H1 (cell line): ENCODE measurements around the gene YIF1B. TPM values are rescaled to one million over a fixed set of nuclear protein-coding genes. Genes with fewer than 3 reads are reported as not detected.
"Not testable (repeated sequence)": the region's sequence is repeated elsewhere in the genome, so short reads cannot be mapped to it uniquely, and the experiment has no call there.

Source experiments
- CTCF ChIA-PET: fragments of 300-600 bp; sonication (Branson Sonifier 250); formaldehyde crosslinking; loops from one replicate; lab custom pipeline; 2021; ENCODE audit not compliant: partially characterized antibody; lab: Charles Lee
- POLR2A ChIA-PET: fragments of 300-600 bp; sonication (Branson Sonifier 250); formaldehyde crosslinking; loops from one replicate; lab custom pipeline; 2021; ENCODE audit warnings: inconsistent platforms; ENCODE audit not compliant: partially characterized antibody; lab: Charles Lee
- DNase-seq, 2 experiments: peaks; one replicate each; pipeline versions ENCODE4 v3.0.0 to v3.0.0-alpha.2; 2010 to 2022; ENCODE audit warnings: low spot score in 2 of 2, low read depth in 1 of 2, mixed read lengths in 1 of 2
- FAIRE-seq: peaks from 2 replicates; lab custom pipeline; 2011; peaks lifted over from hg19 to GRCh38; lab: Jason Lieb, UNC
- H2AFZ ChIP-seq: 2 replicates; pipeline ENCODE4 v1.8.1; 2012; ENCODE audit warnings: low read length, inconsistent platforms
- H2AK5ac ChIP-seq: 2 replicates; pipeline ENCODE4 v1.6.1; 2013; ENCODE audit warnings: low read depth, low read length
- H2BK120ac ChIP-seq: replicated peaks from 2 replicates; pipeline ENCODE3; 2013; ENCODE audit warnings: low read depth, low read length, inconsistent platforms
- H2BK12ac ChIP-seq: 2 replicates; pipeline ENCODE4 v1.6.1; 2013; ENCODE audit warnings: low read depth, low read length
- H2BK15ac ChIP-seq: 2 replicates; pipeline ENCODE4 v1.6.1; 2013; ENCODE audit warnings: low read length
- H2BK20ac ChIP-seq: 2 replicates; pipeline ENCODE4 v1.6.1; 2013; ENCODE audit warnings: low read length
- H2BK5ac ChIP-seq: 2 replicates; pipeline ENCODE4 v1.6.1; 2013; ENCODE audit warnings: low read depth, low read length
- H3K14ac ChIP-seq: 2 replicates; pipeline ENCODE4 v1.6.1; 2013; ENCODE audit warnings: inconsistent platforms; ENCODE audit not compliant: insufficient read length
- H3K18ac ChIP-seq: 2 replicates; pipeline ENCODE4 v1.6.1; 2013; ENCODE audit warnings: low read length; ENCODE audit errors: extremely low read depth
- H3K23ac ChIP-seq: 2 replicates; pipeline ENCODE4 v1.6.1; 2013; ENCODE audit warnings: inconsistent platforms; ENCODE audit not compliant: insufficient read length
- H3K23me2 ChIP-seq: 2 replicates; pipeline ENCODE4 v1.6.1; 2013; ENCODE audit warnings: low read depth, low read length
- H3K27ac ChIP-seq: 2 replicates; pipeline ENCODE4 v1.6.1; 2011; ENCODE audit warnings: low read depth, low read length, inconsistent platforms
- H3K27me3 ChIP-seq, 4 experiments: replicated peaks in 1 of 4; 1 replicate in 1 of 4; 2 replicates in 3 of 4; pipeline versions ENCODE4 v1.6.1 to v1.8.1; 2011 to 2013; ENCODE audit warnings: low read length in 3 of 4, mild to moderate bottlenecking in 3 of 4, inconsistent platforms in 2 of 4, mixed read lengths in 2 of 4, moderate library complexity in 1 of 4; ENCODE audit not compliant: control insufficient read depth in 3 of 4, insufficient read depth in 3 of 4; ENCODE audit errors: extremely low read depth in 1 of 4
- H3K36me3 ChIP-seq, 4 experiments: 2 replicates each; pipeline versions ENCODE4 v1.6.1 to v1.8.1; 2011 to 2013; ENCODE audit warnings: mild to moderate bottlenecking in 4 of 4, low read length in 3 of 4, moderate library complexity in 2 of 4, control low read depth in 1 of 4, inconsistent platforms in 1 of 4; ENCODE audit not compliant: insufficient read depth in 4 of 4, control insufficient read depth in 2 of 4
- H3K4ac ChIP-seq: replicated peaks from 2 replicates; pipeline ENCODE3; 2013; ENCODE audit warnings: low read length, low read depth, mixed read lengths, inconsistent platforms; ENCODE audit not compliant: insufficient read length
- H3K4me1 ChIP-seq, 4 experiments: replicated peaks in 1 of 4; 1 replicate in 1 of 4; 2 replicates in 3 of 4; pipeline versions ENCODE4 v1.6.1 to v1.8.1; 2011 to 2013; ENCODE audit warnings: low read length in 3 of 4, inconsistent platforms in 2 of 4, mixed read lengths in 1 of 4; ENCODE audit not compliant: insufficient read depth in 4 of 4, control insufficient read depth in 3 of 4
- H3K4me2 ChIP-seq, 2 experiments: 2 replicates each; pipeline versions ENCODE4 v1.6.1 to v1.8.1; 2011 to 2013; ENCODE audit warnings: low read depth in 2 of 2, low read length in 2 of 2, control low read depth in 1 of 2, inconsistent platforms in 1 of 2, mild to moderate bottlenecking in 1 of 2; ENCODE audit not compliant: insufficient read depth in 1 of 2
- H3K4me3 ChIP-seq, 4 experiments: fragments of 200-600, 300-600 bp in 1 of 4; sonication (generic), shearing (Covaris generic), sonication (Bioruptor Twin) in 1 of 4; 2 replicates each; pipeline versions ENCODE4 v1.5.1 to v1.8.1; 2011 to 2016; ENCODE audit warnings: low read length in 4 of 4, low read depth in 3 of 4, control low read depth in 2 of 4, inconsistent platforms in 2 of 4, mild to moderate bottlenecking in 2 of 4, mixed read lengths in 1 of 4, moderate library complexity in 1 of 4; ENCODE audit not compliant: insufficient read depth in 2 of 4; ENCODE audit errors: extremely low read depth in 1 of 4
- H3K56ac ChIP-seq: replicated peaks from 2 replicates; pipeline ENCODE3; 2013; ENCODE audit warnings: low read depth, mild to moderate bottlenecking, mixed read lengths, low read length, inconsistent platforms; ENCODE audit not compliant: insufficient read length
- H3K79me1 ChIP-seq: 2 replicates; pipeline ENCODE4 v1.6.1; 2013; ENCODE audit warnings: low read depth, low read length, control low read depth
- H3K79me2 ChIP-seq, 2 experiments: 2 replicates each; pipeline versions ENCODE4 v1.6.1 to v1.8.1; 2012 to 2013; ENCODE audit warnings: low read length in 2 of 2, mild to moderate bottlenecking in 2 of 2, inconsistent platforms in 1 of 2; ENCODE audit not compliant: insufficient read depth in 2 of 2, control insufficient read depth in 1 of 2
- H3K9ac ChIP-seq, 4 experiments: replicated peaks in 1 of 4; 1 replicate in 1 of 4; 2 replicates in 3 of 4; pipeline versions ENCODE4 v1.6.1 to v1.8.1; 2011 to 2013; ENCODE audit warnings: low read depth in 3 of 4, low read length in 3 of 4, control low read depth in 2 of 4, mild to moderate bottlenecking in 2 of 4, moderate library complexity in 2 of 4, inconsistent platforms in 1 of 4; ENCODE audit errors: extremely low read depth in 1 of 4
- H3K9me3 ChIP-seq, 2 experiments: 2 replicates each; pipeline versions ENCODE4 v1.6.1 to v1.8.1; 2012 to 2013; ENCODE audit warnings: mild to moderate bottlenecking in 2 of 2, moderate library complexity in 2 of 2, control low read depth in 1 of 2, inconsistent platforms in 1 of 2, low read depth in 1 of 2, low read length in 1 of 2, mixed read lengths in 1 of 2; ENCODE audit not compliant: insufficient read depth in 2 of 2
- H4K20me1 ChIP-seq, 2 experiments: replicated peaks in 1 of 2; 2 replicates each; pipeline versions ENCODE3 to v1.8.1; 2011 to 2013; ENCODE audit warnings: inconsistent platforms in 2 of 2, low read length in 2 of 2, mild to moderate bottlenecking in 1 of 2; ENCODE audit not compliant: insufficient read depth in 2 of 2, control insufficient read depth in 1 of 2
- H4K5ac ChIP-seq: 2 replicates; pipeline ENCODE4 v1.6.1; 2013; ENCODE audit warnings: low read length, low read depth, mixed read lengths, inconsistent platforms; ENCODE audit not compliant: insufficient read length
- H4K8ac ChIP-seq: 2 replicates; pipeline ENCODE4 v1.8.0; 2013; ENCODE audit warnings: mild to moderate bottlenecking, moderate library complexity, low read length, inconsistent platforms; ENCODE audit not compliant: insufficient read depth; ENCODE audit errors: extremely low read depth
- H4K91ac ChIP-seq: replicated peaks from 2 replicates; pipeline ENCODE3; 2013; ENCODE audit warnings: low read length, mixed read lengths, inconsistent platforms; ENCODE audit not compliant: insufficient read length
- WGBS, 2 experiments: shearing (Covaris generic) in 1 of 2; methylation state at CpG; one replicate each; pipeline versions ENCODE4 v1.1.6 to v1.1.7; 2013 to 2015; ENCODE audit warnings: low lambda C conversion rate in 2 of 2, mixed read lengths in 2 of 2, inconsistent platforms in 1 of 2, low coverage in 1 of 2, missing lambda C conversion rate in 1 of 2; ENCODE audit not compliant: insufficient replicate concordance in 2 of 2, insufficient coverage in 1 of 2, insufficient read length in 1 of 2; ENCODE audit errors: extremely low coverage in 1 of 2, missing lambda C conversion rate in 1 of 2; 5-methylcytosine and 5-hydroxymethylcytosine counted together
- polyA plus RNA-seq, 7 experiments: library from polyadenylated mRNA; depleted of rRNA in 3 of 7; stranded (reverse) in 5 of 7; unstranded in 2 of 7; fragments of >200 nt in 5 of 7; fragments of 200-250 nt in 2 of 7; gene quantifications; 1 replicate in 5 of 7; 2 replicates in 1 of 7; 4 replicates in 1 of 7; pipeline versions ENCODE4 v1.2.1 to v1.2.3, GENCODE V29; 2011 to 2013; ENCODE audit warnings: missing spikeins in 2 of 7, mixed read lengths in 2 of 7
- total RNA-seq: library from RNA; stranded (reverse); fragmentation: NEBNext Ultra II Directional; extraction: Animal tissue kit (Norgen Biotek cat#: 25700); gene quantifications from 2 replicates; pipeline ENCODE4 v1.2.1, GENCODE V29; 2021

The YIF1B gene
- total and polyA plus RNA-seq, 2 of the 8 experiments (the other 6 are each of a cell fraction or from before 2014, with no cell fraction given) = 89.6 to 305 TPM

DNA sequence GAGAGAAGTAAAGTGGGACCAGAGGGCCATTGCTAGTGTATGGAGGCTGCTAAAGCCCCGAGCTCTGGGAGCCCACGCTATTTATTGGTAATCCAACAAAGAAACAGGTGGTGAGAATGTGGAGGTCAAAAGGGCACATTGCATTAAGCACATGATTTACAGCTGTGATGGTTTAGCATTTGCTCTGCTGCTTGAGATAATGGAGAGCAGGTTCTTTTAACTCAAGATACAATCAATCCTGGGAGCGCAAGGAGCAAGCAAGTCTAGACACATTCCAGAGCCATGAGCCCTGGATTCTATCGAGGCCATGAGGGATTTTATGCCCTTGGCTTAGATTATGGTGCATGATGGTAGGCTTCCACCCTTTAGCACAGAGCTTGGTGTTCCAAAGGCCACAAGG is 23.3 kb upstream of the YIF1B start:
- CTCF ChIA-PET = interaction anchor here (0.6 to 2.5 kb wide), 4 partner anchors 45 to 108 kb away, joined by 3 to 7 read pairs (median 6); no protein-coding TSS in a partner anchor
- H4K5ac ChIP-seq = not testable (repeated sequence)

More for the DNA sequence above, 23.3 kb upstream of the YIF1B start:
- not testable (repeated sequence) for H3K4me3 ChIP-seq, DNase-seq, H3K79me2 ChIP-seq, H4K20me1 ChIP-seq, H3K14ac ChIP-seq, H2BK12ac ChIP-seq, H2AK5ac ChIP-seq, H2AFZ ChIP-seq, H3K27me3 ChIP-seq, H3K9me3 ChIP-seq, FAIRE-seq, H4K91ac ChIP-seq, H3K27ac ChIP-seq, H3K36me3 ChIP-seq, H3K79me1 ChIP-seq, H3K4ac ChIP-seq, H3K9ac ChIP-seq, H2BK20ac ChIP-seq, H3K23ac ChIP-seq, H3K56ac ChIP-seq, H4K8ac ChIP-seq, H2BK5ac ChIP-seq, H3K4me2 ChIP-seq, H2BK15ac ChIP-seq, H3K18ac ChIP-seq, H3K4me1 ChIP-seq, H2BK120ac ChIP-seq
- WGBS, 2 experiments = 96% methylated on average over 3 of the region's 4 CpGs; no CpG with 5 or more reads in 1 of the 2 experiments
- POLR2A ChIA-PET = interaction anchor here (1.1 kb wide), 1 partner anchor 13 kb away, joined by 4 read pairs; no protein-coding TSS in a partner anchor
- H3K23me2 ChIP-seq = peaks cover 12% of the 10 kb centered on the region
